Measurements from ENCODE around the gene GALNTL6.

Gene GALNTL6

GRCh38 chr4:172095161-172095560 is 282.0 kb downstream of the GALNTL6 start:
- no peak overlapping the region for H3K4me3 ChIP-seq (ENCODE audit: low read depth, low read length)
- DNase-seq (ENCODE audit: low read depth), result no peak

- no peak for DNase-seq (ENCODE audit: low read depth)
- no peak overlapping the region for H3K4me3 ChIP-seq (ENCODE audit: low read depth, low read length)
These were observed 283.6 kb downstream of the GALNTL6 start for GRCh38 chr4:172096786-172097185.

- no peak for DNase-seq (ENCODE audit: low read depth)
- H3K4me3 ChIP-seq (ENCODE audit: low read depth, low read length), result no peak overlapping the region
These were observed 286.2 kb downstream of the GALNTL6 start for GRCh38 chr4:172099376-172099775.

GRCh38 chr4:172103456-172103855 is 290.3 kb downstream of the GALNTL6 start:
- no peak for DNase-seq (ENCODE audit: low read depth)
- no peak overlapping the region for H3K4me3 ChIP-seq (ENCODE audit: low read depth, low read length)

GRCh38 chr4:172104539-172104938 is 291.3 kb downstream of the GALNTL6 start:
- DNase-seq (ENCODE audit: low read depth), result no peak
- H3K4me3 ChIP-seq (ENCODE audit: low read depth, low read length), result no peak overlapping the region

- no peak for DNase-seq (ENCODE audit: low read depth)
- H3K4me3 ChIP-seq (ENCODE audit: low read depth, low read length), result no peak overlapping the region
These were observed 292.7 kb downstream of the GALNTL6 start for GRCh38 chr4:172105918-172106317.

- no peak for DNase-seq (ENCODE audit: low read depth)
These were observed 296.3 kb downstream of the GALNTL6 start for GRCh38 chr4:172109466-172109865.

GRCh38 chr4:172124656-172125308 is 311.6 kb downstream of the GALNTL6 start:
- no peak for DNase-seq (ENCODE audit: low read depth)
- no peak overlapping the region for H3K4me3 ChIP-seq (ENCODE audit: low read depth, low read length)

More at GRCh38 chr4:172109466-172109865, 296.3 kb downstream of the GALNTL6 start:
- no peak overlapping the region for H3K4me3 ChIP-seq (ENCODE audit: low read depth, low read length)

- no peak overlapping the region for H3K4me3 ChIP-seq (ENCODE audit: low read depth, low read length)
- DNase-seq (ENCODE audit: low read depth), result no peak
These were observed 312.2 kb downstream of the GALNTL6 start for GRCh38 chr4:172125443-172125842.

GRCh38 chr4:172127168-172127567 is 314.0 kb downstream of the GALNTL6 start:
- H3K4me3 ChIP-seq (ENCODE audit: low read depth, low read length), result no peak overlapping the region
- DNase-seq (ENCODE audit: low read depth), result no peak

GRCh38 chr4:172129593-172129992 is 316.4 kb downstream of the GALNTL6 start:
- no peak overlapping the region for H3K4me3 ChIP-seq (ENCODE audit: low read depth, low read length)
- DNase-seq (ENCODE audit: low read depth), result no peak

- no peak overlapping the region for H3K4me3 ChIP-seq (ENCODE audit: low read depth, low read length)
- no peak for DNase-seq (ENCODE audit: low read depth)
These were observed 321.3 kb downstream of the GALNTL6 start for GRCh38 chr4:172134521-172134920.

- no peak overlapping the region for H3K4me3 ChIP-seq (ENCODE audit: low read depth, low read length)
- DNase-seq (ENCODE audit: low read depth), result no peak
These were observed 327.8 kb downstream of the GALNTL6 start for GRCh38 chr4:172141025-172141424.

- H3K4me3 ChIP-seq (ENCODE audit: low read depth, low read length), result no peak overlapping the region
- peak; percentile 12 for DNase-seq (ENCODE audit: low read depth)
These were observed 329.1 kb downstream of the GALNTL6 start for GRCh38 chr4:172142281-172142741.

GRCh38 chr4:172143605-172144314 is 330.6 kb downstream of the GALNTL6 start:
- no peak for DNase-seq (ENCODE audit: low read depth)
- no peak overlapping the region for H3K4me3 ChIP-seq (ENCODE audit: low read depth, low read length)

GRCh38 chr4:172147687-172148086 is 334.5 kb downstream of the GALNTL6 start:
- H3K4me3 ChIP-seq (ENCODE audit: low read depth, low read length), result no peak overlapping the region
- DNase-seq (ENCODE audit: low read depth), result no peak

GRCh38 chr4:172149329-172149728 is 336.1 kb downstream of the GALNTL6 start:
- H3K4me3 ChIP-seq (ENCODE audit: low read depth, low read length), result no peak overlapping the region
- no peak for DNase-seq (ENCODE audit: low read depth)

GRCh38 chr4:172152284-172152683 is 339.1 kb downstream of the GALNTL6 start:
- H3K4me3 ChIP-seq (ENCODE audit: low read depth, low read length), result no peak overlapping the region

GRCh38 chr4:172153719-172154118 is 340.5 kb downstream of the GALNTL6 start:
- no peak overlapping the region for H3K4me3 ChIP-seq (ENCODE audit: low read depth, low read length)
- DNase-seq (ENCODE audit: low read depth), result no peak

More at GRCh38 chr4:172152284-172152683, 339.1 kb downstream of the GALNTL6 start:
- DNase-seq (ENCODE audit: low read depth), result no peak

- no peak for DNase-seq (ENCODE audit: low read depth)
- no peak overlapping the region for H3K4me3 ChIP-seq (ENCODE audit: low read depth, low read length)
These were observed 342.7 kb downstream of the GALNTL6 start for GRCh38 chr4:172155838-172156345.

- no peak overlapping the region for H3K4me3 ChIP-seq (ENCODE audit: low read depth, low read length)
- no peak for DNase-seq (ENCODE audit: low read depth)
These were observed 344.7 kb downstream of the GALNTL6 start for GRCh38 chr4:172157946-172158345.

Data from skeletal muscle cell (primary cell).